ENCODE results near the gene WDR37. TPM values are rescaled to one million over a fixed set of nuclear protein-coding genes. Genes with fewer than 3 reads are reported as not detected.

WDR37 gene
- total and polyA plus RNA-seq, 10 of the 15 experiments (the other 5 are each of a cell fraction or from before 2014, with no cell fraction given): 1.9 to 11.1 (median 7.1) TPM

DNA sequence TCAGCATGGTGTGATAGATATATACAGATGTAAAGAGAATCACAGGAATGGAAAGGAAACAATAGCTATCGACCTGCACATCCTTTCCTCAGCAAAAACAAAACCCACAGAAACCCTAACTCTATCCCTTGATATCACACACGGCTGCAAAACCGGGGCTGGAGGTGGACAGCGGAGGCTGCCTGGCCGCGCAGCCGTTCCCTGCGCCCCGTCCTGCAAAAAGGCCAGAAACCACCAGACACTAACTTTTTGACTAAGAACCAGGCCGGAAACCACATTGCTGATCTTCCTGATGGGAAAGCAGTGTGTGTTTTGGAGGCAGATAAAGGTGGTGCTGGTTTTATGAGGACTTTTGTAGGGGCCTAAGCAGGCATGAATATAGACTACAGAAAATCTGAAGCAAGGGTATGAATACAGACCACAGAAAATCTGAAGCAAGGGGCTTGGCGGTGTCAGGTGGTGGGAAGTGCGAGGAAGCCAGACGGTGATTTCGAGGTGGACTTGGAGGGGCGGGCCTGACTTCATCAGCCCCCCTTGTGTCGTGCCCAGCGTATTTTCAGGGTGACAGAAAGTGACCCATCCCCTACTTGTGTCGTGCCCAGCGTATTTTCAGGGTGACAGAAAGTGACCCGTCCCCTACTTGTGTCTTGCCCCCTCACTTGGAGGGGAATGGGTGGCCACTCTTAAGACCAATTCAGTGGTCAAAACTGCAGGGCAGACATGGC, 123.3 kb downstream of the WDR37 start:
- BruUV-seq (replicated peaks): no TSS peak
- H4K20me1 ChIP-seq (ENCODE audit: control insufficient read depth, insufficient read depth): no peaks in the 10 kb centered on the region
- no peak overlapping the region for H3K4me2 ChIP-seq (ENCODE audit: control insufficient read depth, insufficient read depth)
- in situ Hi-C loops (cut with MboI) (no loop called here), intact Hi-C loops (cut with micrococcal nuclease; ENCODE audit: unreplicated experiment) (no loop called here)
- no peak for ATAC-seq
- no peak overlapping the region for H3K4me3 ChIP-seq
- ChIA-PET RAD21 (ENCODE audit: unreplicated experiment) (no interaction called here), CTCF (no interaction called here), POLR2A (no interaction called here), SMC1A (ENCODE audit: uncharacterized antibody, unreplicated experiment) (no interaction called here)
- TF ChIP-seq, protein P1, sequence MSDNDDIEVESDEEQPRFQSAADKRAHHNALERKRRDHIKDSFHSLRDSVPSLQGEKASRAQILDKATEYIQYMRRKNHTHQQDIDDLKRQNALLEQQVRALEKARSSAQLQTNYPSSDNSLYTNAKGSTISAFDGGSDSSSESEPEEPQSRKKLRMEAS (IDR thresholded peaks at IDR 0.05; ENCODE audit: low read depth, low read length): no peak
- TF ChIP-seq BRCA1 (IDR thresholded peaks at IDR 0.05; ENCODE audit: low read depth, low read length): no peak
- TF ChIP-seq, protein P2, sequence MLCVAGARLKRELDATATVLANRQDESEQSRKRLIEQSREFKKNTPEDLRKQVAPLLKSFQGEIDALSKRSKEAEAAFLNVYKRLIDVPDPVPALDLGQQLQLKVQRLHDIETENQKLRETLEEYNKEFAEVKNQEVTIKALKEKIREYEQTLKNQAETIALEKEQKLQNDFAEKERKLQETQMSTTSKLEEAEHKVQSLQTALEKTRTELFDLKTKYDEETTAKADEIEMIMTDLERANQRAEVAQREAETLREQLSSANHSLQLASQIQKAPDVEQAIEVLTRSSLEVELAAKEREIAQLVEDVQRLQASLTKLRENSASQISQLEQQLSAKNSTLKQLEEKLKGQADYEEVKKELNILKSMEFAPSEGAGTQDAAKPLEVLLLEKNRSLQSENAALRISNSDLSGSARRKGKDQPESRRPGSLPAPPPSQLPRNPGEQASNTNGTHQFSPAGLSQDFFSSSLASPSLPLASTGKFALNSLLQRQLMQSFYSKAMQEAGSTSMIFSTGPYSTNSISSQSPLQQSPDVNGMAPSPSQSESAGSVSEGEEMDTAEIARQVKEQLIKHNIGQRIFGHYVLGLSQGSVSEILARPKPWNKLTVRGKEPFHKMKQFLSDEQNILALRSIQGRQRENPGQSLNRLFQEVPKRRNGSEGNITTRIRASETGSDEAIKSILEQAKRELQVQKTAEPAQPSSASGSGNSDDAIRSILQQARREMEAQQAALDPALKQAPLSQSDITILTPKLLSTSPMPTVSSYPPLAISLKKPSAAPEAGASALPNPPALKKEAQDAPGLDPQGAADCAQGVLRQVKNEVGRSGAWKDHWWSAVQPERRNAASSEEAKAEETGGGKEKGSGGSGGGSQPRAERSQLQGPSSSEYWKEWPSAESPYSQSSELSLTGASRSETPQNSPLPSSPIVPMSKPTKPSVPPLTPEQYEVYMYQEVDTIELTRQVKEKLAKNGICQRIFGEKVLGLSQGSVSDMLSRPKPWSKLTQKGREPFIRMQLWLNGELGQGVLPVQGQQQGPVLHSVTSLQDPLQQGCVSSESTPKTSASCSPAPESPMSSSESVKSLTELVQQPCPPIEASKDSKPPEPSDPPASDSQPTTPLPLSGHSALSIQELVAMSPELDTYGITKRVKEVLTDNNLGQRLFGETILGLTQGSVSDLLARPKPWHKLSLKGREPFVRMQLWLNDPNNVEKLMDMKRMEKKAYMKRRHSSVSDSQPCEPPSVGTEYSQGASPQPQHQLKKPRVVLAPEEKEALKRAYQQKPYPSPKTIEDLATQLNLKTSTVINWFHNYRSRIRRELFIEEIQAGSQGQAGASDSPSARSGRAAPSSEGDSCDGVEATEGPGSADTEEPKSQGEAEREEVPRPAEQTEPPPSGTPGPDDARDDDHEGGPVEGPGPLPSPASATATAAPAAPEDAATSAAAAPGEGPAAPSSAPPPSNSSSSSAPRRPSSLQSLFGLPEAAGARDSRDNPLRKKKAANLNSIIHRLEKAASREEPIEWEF (IDR thresholded peaks at IDR 0.05; ENCODE audit: insufficient replicate concordance, low read depth, low read length): no peak
- H3K79me2 ChIP-seq (ENCODE audit: control insufficient read depth, insufficient read depth, low read length): no peaks in the 10 kb centered on the region
- no peak overlapping the region for H3K27ac ChIP-seq (ENCODE audit: control insufficient read depth, insufficient read depth)
- DNase-seq (ENCODE audit: low read depth, low spot score): no peak
- no peaks in the 10 kb centered on the region for H3K4me1 ChIP-seq (ENCODE audit: control insufficient read depth, insufficient read depth, low read length)
- no peaks in the 10 kb centered on the region; a peak in 2 of 4 replicates for H3K27me3 ChIP-seq (replicated peaks in 1 of 2; ENCODE audit: control insufficient read depth in 2 of 2, insufficient read depth in 2 of 2, low read length in 1 of 2)
- no peaks in the 10 kb centered on the region for H3K9me3 ChIP-seq (replicated peaks; ENCODE audit: control insufficient read depth, insufficient read depth, low read length)
- H3K9ac ChIP-seq (ENCODE audit: control insufficient read depth, insufficient read depth, low read length): no peak overlapping the region
- no peak for FAIRE-seq
- H3K36me3 ChIP-seq (ENCODE audit: control insufficient read depth in 2 of 2, insufficient read depth in 2 of 2, low read length in 1 of 2): no peaks in the 10 kb centered on the region
- H2AFZ ChIP-seq (ENCODE audit: control insufficient read depth, low read depth, low read length): no peak overlapping the region
- 40% methylated on average over 20 of the region's 20 CpGs for WGBS (ENCODE audit: insufficient coverage, insufficient replicate concordance, low lambda C conversion rate, missing lambda C conversion rate)

Measured in GM12878 (cell line).